Neural crest cell (in vitro differentiated cells): ENCODE measurements around the gene CHCHD6. TPM values are rescaled to one million over a fixed set of nuclear protein-coding genes. Genes with fewer than 3 reads are reported as not detected.

Experiments used
- DNase-seq: peaks from one replicate; pipeline ENCODE4 v3.0.0; 2021; ENCODE audit warnings: low read depth, mixed read lengths, low spot score
- H3K27ac Mint-ChIP-seq: one replicate; pipeline ENCODE4 v1.8.0; 2021; ENCODE audit warnings: mild to moderate bottlenecking, mixed read lengths; ENCODE audit not compliant: unreplicated experiment
- H3K27me3 Mint-ChIP-seq: 2 replicates; pipeline ENCODE4 v1.8.0; 2021; ENCODE audit warnings: low read depth, mild to moderate bottlenecking, mixed read lengths
- H3K36me3 Mint-ChIP-seq: 2 replicates; pipeline ENCODE4 v1.8.0; 2021; ENCODE audit warnings: low read depth, mild to moderate bottlenecking, mixed read lengths
- H3K4me1 Mint-ChIP-seq: 2 replicates; pipeline ENCODE4 v1.8.0; 2021; ENCODE audit warnings: mixed read lengths
- H3K4me3 Mint-ChIP-seq: one replicate; pipeline ENCODE4 v1.8.0; 2021; ENCODE audit warnings: mild to moderate bottlenecking, mixed read lengths
- H3K9me3 Mint-ChIP-seq: 2 replicates; pipeline ENCODE4 v1.8.0; 2021; ENCODE audit warnings: mixed read lengths
- CTCF ChIP-seq: fragments of 200-600 bp; sonication (generic); conservative IDR thresholded peaks from 2 replicates; pipeline ENCODE4 v1.5.0; 2021; ENCODE audit warnings: antibody characterized with exemption, mild to moderate bottlenecking
- total RNA-seq: library from RNA; stranded (reverse); gene quantifications from 2 replicates; pipeline ENCODE4 v1.2.1, GENCODE V29; 2021

Gene CHCHD6
- total RNA-seq, 1 donor from 2014 or later, result 32.9 TPM

- Mint-ChIP-seq H3K27me3 (no peaks in the 10 kb centered on the region), H3K36me3 (peaks cover 31% of the 10 kb centered on the region), H3K27ac (no peak overlapping the region), H3K4me3 (no peak overlapping the region), H3K9me3 (peaks cover 2% of the 10 kb centered on the region), H3K4me1 (peaks cover 7% of the 10 kb centered on the region)
- no peak for TF ChIP-seq CTCF
- DNase-seq, result no peak
Measured at GRCh38 chr3:126742057-126742456, 38.0 kb downstream of the CHCHD6 start.

- TF ChIP-seq CTCF, result no peak
Measured at GRCh38 chr3:126743350-126743749, 39.3 kb downstream of the CHCHD6 start.

GRCh38 chr3:126743781-126744180, 39.7 kb downstream of the CHCHD6 start:
- H3K27ac Mint-ChIP-seq, result no peak overlapping the region
- H3K36me3 Mint-ChIP-seq, result peaks cover 18% of the 10 kb centered on the region
- DNase-seq, result no peak
- peaks cover 2% of the 10 kb centered on the region for H3K9me3 Mint-ChIP-seq
- TF ChIP-seq CTCF, result no peak
- H3K27me3 Mint-ChIP-seq, result no peaks in the 10 kb centered on the region
- H3K4me3 Mint-ChIP-seq, result no peak overlapping the region
- H3K4me1 Mint-ChIP-seq, result peaks cover 16% of the 10 kb centered on the region

More at GRCh38 chr3:126743350-126743749, 39.3 kb downstream of the CHCHD6 start:
- H3K27me3 Mint-ChIP-seq, result no peaks in the 10 kb centered on the region
- H3K4me3 Mint-ChIP-seq, result no peak overlapping the region
- H3K36me3 Mint-ChIP-seq, result peaks cover 20% of the 10 kb centered on the region
- H3K9me3 Mint-ChIP-seq, result peaks cover 2% of the 10 kb centered on the region
- peak overlapping the region; percentile 67 for H3K27ac Mint-ChIP-seq
- H3K4me1 Mint-ChIP-seq, result peaks cover 14% of the 10 kb centered on the region
- DNase-seq, result no peak

- Mint-ChIP-seq H3K36me3 (peaks cover 12% of the 10 kb centered on the region), H3K27ac (peak overlapping the region; percentile 27), H3K9me3 (no peaks in the 10 kb centered on the region), H3K4me3 (no peak overlapping the region), H3K4me1 (peaks cover 31% of the 10 kb centered on the region), H3K27me3 (no peaks in the 10 kb centered on the region)
- TF ChIP-seq CTCF, result no peak
- DNase-seq, result no peak
Measured at GRCh38 chr3:126745760-126746394, 41.8 kb downstream of the CHCHD6 start.

GRCh38 chr3:126746395-126747177, 42.5 kb downstream of the CHCHD6 start:
- Mint-ChIP-seq H3K36me3 (peaks cover 10% of the 10 kb centered on the region), H3K4me1 (peaks cover 36% of the 10 kb centered on the region), H3K27ac (peak overlapping the region; percentile 86), H3K27me3 (no peaks in the 10 kb centered on the region), H3K9me3 (no peaks in the 10 kb centered on the region), H3K4me3 (no peak overlapping the region)
- no peak for TF ChIP-seq CTCF
- no peak for DNase-seq
